GM12873 (cell line): ENCODE results near the gene VPS13D.

ENCODE experiments used
- CTCF ChIP-seq: IDR thresholded peaks from 2 replicates; pipeline ENCODE4 v1.5.1; 2012; ENCODE audit warnings: low read depth, mild to moderate bottlenecking, moderate library complexity, low read length, control low read depth; ENCODE audit not compliant: insufficient read depth; ENCODE audit errors: missing control alignments

The VPS13D gene

DNA sequence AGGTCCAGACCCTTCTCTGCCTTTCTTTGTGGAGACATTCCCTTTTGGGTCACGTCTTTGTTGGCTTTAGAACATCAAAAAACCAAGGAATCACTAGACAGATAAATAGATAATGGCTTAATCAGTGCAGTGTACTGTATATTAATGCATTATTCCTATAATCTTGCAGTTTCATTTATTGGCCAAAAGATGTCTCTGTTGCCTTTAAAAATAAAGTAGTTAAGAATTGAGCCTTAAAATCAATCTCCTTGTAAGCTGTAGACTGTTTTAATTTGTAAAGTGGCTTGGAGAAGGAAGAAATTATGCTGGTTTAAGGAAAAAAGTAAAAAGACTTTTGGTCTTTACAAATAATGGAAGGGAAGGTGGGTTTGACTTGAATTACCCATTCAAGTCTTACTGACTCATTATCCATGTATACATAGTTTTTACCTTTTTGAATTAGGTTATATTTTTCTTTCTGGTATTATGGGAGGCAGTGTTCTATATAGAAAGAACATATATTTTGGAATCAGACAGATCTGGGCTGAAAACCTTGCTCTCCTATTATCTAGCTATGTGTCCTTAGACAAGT, 84.6 kb downstream of the VPS13D start:
- no peak for TF ChIP-seq CTCF

GRCh38 chr1:12315146-12315545, 85.3 kb downstream of the VPS13D start:
- no peak for TF ChIP-seq CTCF

DNA sequence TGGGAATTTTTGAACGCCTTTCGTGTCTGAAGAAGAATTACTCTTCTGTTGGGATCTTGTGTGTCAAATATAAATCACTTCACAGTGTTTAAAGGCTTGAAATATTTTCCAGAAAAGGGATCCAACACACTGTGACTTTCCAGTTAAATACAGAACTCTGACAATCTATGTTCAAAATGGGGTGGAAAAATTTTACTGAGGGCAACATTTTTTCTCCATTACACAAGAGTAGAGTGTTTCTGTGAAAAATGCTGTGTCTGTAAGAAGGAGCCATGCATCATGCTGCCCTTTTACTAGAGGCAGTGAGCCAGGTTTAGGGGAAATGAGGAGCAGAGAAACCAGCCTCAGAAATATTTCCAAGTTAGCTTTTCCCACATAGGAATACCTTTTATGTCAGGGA, 86.5 kb downstream of the VPS13D start:
- no peak for TF ChIP-seq CTCF

DNA sequence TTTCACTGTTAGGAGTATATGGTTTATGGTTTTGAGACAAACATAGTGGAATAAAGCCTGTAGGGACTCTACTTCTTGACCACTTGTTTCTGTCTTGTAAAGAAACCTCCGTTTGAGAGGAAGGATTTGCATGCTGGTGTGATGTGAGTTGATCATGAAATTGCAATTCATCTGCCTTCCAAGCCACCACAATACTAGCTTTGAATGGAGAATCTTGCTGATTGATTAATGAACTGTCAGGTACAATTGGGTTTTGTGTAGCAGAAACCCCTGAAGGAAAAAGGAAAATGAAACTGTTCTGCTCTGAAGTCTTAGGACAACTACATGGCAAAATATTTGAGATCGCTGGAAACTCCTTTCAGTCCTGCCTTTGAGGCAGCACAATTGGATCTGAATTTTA, 90.7 kb downstream of the VPS13D start:
- TF ChIP-seq CTCF: no peak

DNA sequence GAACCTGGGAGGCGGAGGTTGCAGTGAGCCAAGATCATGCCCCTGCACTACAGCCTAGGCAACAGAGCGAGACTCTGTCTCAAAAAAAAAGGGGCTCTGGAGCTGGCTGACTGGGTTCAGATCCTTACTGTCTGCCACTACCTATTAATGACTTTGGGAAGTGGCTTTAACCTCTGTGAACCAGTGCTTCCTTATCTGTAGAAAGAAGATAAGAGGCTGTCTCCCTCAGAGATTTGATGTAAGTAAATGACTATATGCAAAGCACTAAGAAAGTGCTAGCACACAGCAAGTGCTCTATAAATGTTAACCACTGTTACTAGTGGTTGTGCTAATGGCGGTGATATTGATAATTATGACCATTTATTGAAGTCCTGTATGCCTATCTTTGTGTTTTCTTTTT, 94.6 kb downstream of the VPS13D start:
- TF ChIP-seq CTCF: no peak

DNA sequence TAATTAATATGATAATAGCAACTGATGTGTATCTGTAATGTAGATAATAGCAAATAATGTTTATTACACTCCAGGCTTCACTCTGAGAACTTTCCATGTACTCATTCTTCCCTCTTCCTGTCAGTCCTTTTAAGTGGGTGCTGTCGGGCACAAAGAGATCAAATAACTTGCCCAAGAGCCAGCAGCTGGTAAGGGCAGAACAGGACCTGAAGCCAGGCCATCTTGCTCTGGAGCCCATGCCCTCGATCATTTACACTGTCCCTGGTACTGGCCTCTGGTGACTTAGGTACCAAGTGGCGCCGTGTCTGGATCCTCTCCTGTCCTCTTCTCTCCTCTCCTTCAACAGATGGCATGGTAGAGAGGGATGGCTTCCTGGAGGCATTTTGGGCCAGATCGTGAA, 97.2 kb downstream of the VPS13D start:
- no peak for TF ChIP-seq CTCF

DNA sequence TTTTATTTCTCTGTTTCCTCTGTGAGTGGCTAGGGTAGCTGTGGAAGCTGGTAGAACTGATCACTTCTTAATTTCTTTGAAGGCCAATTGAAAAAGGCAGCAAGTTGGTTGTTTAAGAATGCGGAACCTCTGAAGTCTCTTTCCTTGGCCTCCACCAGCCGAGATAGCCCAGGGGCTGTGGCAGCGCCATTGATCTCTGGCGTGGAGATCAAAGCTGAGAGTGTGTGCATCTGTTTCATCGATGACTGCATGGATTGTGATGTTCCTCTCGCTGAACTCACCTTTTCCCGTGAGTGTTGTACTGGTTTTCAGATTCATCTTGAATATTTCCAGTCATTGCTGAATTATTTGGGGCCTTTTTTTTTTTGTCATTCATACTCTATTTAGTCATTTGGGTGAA, 97.7 kb downstream of the VPS13D start:
- no peak for TF ChIP-seq CTCF
